DMS114 treated with DMSO at 0.1 percent for 48 hours (cell line): Measurements from ENCODE around the gene ABCC10.
"Not testable (repeated sequence)": the region's sequence is repeated elsewhere in the genome, so short reads cannot be mapped to it uniquely, and the experiment has no call there.

Source experiments
- DNase-seq: peaks from one replicate; lab custom pipeline; 2025; ENCODE audit not compliant: unreplicated experiment; lab: John Stamatoyannopoulos, UW

The ABCC10 gene

GRCh38 chr6:43407296-43407695 is 20.0 kb upstream of the ABCC10 start:
- no peak for DNase-seq

GRCh38 chr6:43408259-43408658 is 19.1 kb upstream of the ABCC10 start:
- DNase-seq = no peak

GRCh38 chr6:43410776-43411175 is 16.6 kb upstream of the ABCC10 start:
- not testable (repeated sequence) for DNase-seq

GRCh38 chr6:43412541-43412940 is 14.8 kb upstream of the ABCC10 start:
- no peak for DNase-seq

- DNase-seq = no peak
Measured at GRCh38 chr6:43413002-43413401, 14.3 kb upstream of the ABCC10 start.

GRCh38 chr6:43415275-43415674 is 12.1 kb upstream of the ABCC10 start:
- DNase-seq = not testable (repeated sequence)

- no peak for DNase-seq
Measured at GRCh38 chr6:43416935-43417334, 10.4 kb upstream of the ABCC10 start.

- DNase-seq = no peak
Measured at GRCh38 chr6:43420012-43420709, 7.2 kb upstream of the ABCC10 start.

- no peak for DNase-seq
Measured at GRCh38 chr6:43421831-43422230, 5.5 kb upstream of the ABCC10 start.

- not testable (repeated sequence) for DNase-seq
Measured at GRCh38 chr6:43425083-43425482, 2.3 kb upstream of the ABCC10 start.

GRCh38 chr6:43426928-43427405 is 374 bp upstream of the ABCC10 start:
- no peak for DNase-seq

GRCh38 chr6:43428112-43428570 is 800 bp downstream of the ABCC10 start:
- no peak for DNase-seq

GRCh38 chr6:43428874-43429273 is 1.5 kb downstream of the ABCC10 start:
- DNase-seq = no peak

- DNase-seq = no peak
Measured at GRCh38 chr6:43432009-43432945, 4.9 kb downstream of the ABCC10 start.

- no peak for DNase-seq
Measured at GRCh38 chr6:43433148-43433547, 5.8 kb downstream of the ABCC10 start.

- DNase-seq = no peak
Measured at GRCh38 chr6:43434001-43434840, 6.9 kb downstream of the ABCC10 start.

GRCh38 chr6:43434943-43435342 is 7.6 kb downstream of the ABCC10 start:
- DNase-seq = no peak

GRCh38 chr6:43435682-43436437 is 8.5 kb downstream of the ABCC10 start:
- no peak for DNase-seq

- no peak for DNase-seq
Measured at GRCh38 chr6:43436577-43437282, 9.4 kb downstream of the ABCC10 start.

GRCh38 chr6:43437700-43438099 is 10.4 kb downstream of the ABCC10 start:
- DNase-seq = no peak
